Stimulated activated effector memory CD8-positive, alpha-beta T cell treated with anti-CD3 and anti-CD28 coated beads, Interleukin-12 subunit alpha, Interleukin-12 subunit beta, amount 100 ng/mL, for 72 hours (primary cell): ENCODE data around the gene HYAL3.

Experiments used
- ATAC-seq: fragments of 150-1000 bp; cut with Tn5 transposase; 2 replicates; pipeline ENCODE4 v1.10.0; 2021
- DNase-seq, 2 donors: peaks; one replicate each; pipeline ENCODE4 v3.0.0; 2021 to 2022; ENCODE audit warnings: low spot score in 2 of 2
- H3K27ac Mint-ChIP-seq: one replicate; pipeline ENCODE4 v1.8.0; 2022; ENCODE audit warnings: mild to moderate bottlenecking, mixed read lengths
- H3K36me3 Mint-ChIP-seq: one replicate; pipeline ENCODE4 v1.8.0; 2022; ENCODE audit warnings: mild to moderate bottlenecking, mixed read lengths
- H3K4me1 Mint-ChIP-seq: one replicate; pipeline ENCODE4 v1.8.0; 2022; ENCODE audit warnings: mixed read lengths
- H3K4me3 Mint-ChIP-seq: one replicate; pipeline ENCODE4 v1.8.0; 2022; ENCODE audit warnings: mild to moderate bottlenecking, mixed read lengths
- H3K9me3 Mint-ChIP-seq: one replicate; pipeline ENCODE4 v1.8.0; 2022; ENCODE audit warnings: mixed read lengths

Gene HYAL3

GRCh38 chr3:50298836-50299637, at the start of gene HYAL3, which contains the start of gene NAA80:
Gene HYAL3 (minus strand): TSS chr3:50299405. CDS start chr3:50295602, 3,803 bp downstream.
Gene NAA80 (minus strand): TSS chr3:50299405. CDS start chr3:50297463, 1,942 bp downstream.
- H3K36me3 Mint-ChIP-seq = peaks cover 7% of the 10 kb centered on the region
- H3K4me1 Mint-ChIP-seq = peaks cover 39% of the 10 kb centered on the region
- DNase-seq (peak; percentile 95 to 99), ATAC-seq (peak; percentile 90)
- no peaks in the 10 kb centered on the region for H3K9me3 Mint-ChIP-seq
- H3K4me3 Mint-ChIP-seq = peak within 1 kb of the TSS; percentile 98
- peak within 1 kb of the TSS; percentile 97 for H3K27ac Mint-ChIP-seq

- no peak overlapping the region for H3K4me3 Mint-ChIP-seq
- ATAC-seq = peak; percentile 5
- no peak overlapping the region for H3K27ac Mint-ChIP-seq
- peaks cover 81% of the 10 kb centered on the region for H3K4me1 Mint-ChIP-seq
- no peaks in the 10 kb centered on the region for H3K9me3 Mint-ChIP-seq
- peak; percentile 51 to 80 for DNase-seq
- peaks cover 59% of the 10 kb centered on the region for H3K36me3 Mint-ChIP-seq
These were observed 48.1 kb upstream of the HYAL3 start for GRCh38 chr3:50347187-50347813.

- H3K4me3 Mint-ChIP-seq = peak within 1 kb of the TSS; percentile 68
- H3K4me1 Mint-ChIP-seq = peaks cover 76% of the 10 kb centered on the region
- H3K36me3 Mint-ChIP-seq = peaks cover 48% of the 10 kb centered on the region
- no peaks in the 10 kb centered on the region for H3K9me3 Mint-ChIP-seq
- peak; percentile 64 to 84 for DNase-seq
- no peak within 1 kb of the TSS for H3K27ac Mint-ChIP-seq
- peak; percentile 8 for ATAC-seq
These were observed 46.5 kb upstream of the HYAL3 start, which contains the start of gene ZMYND10 for GRCh38 chr3:50345586-50346234. Gene ZMYND10 (minus strand): TSS chr3:50345732. CDS start chr3:50345579, 153 bp downstream.

GRCh38 chr3:50345008-50345407, 45.8 kb upstream of the HYAL3 start:
- H3K4me1 Mint-ChIP-seq = peaks cover 70% of the 10 kb centered on the region
- peak in 1 of 2 donors; percentile 58 for DNase-seq
- H3K27ac Mint-ChIP-seq = no peak overlapping the region
- ATAC-seq = no peak
- H3K4me3 Mint-ChIP-seq = peak overlapping the region; percentile 68
- H3K9me3 Mint-ChIP-seq = no peaks in the 10 kb centered on the region
- H3K36me3 Mint-ChIP-seq = peaks cover 42% of the 10 kb centered on the region

GRCh38 chr3:50342813-50343633, 43.8 kb upstream of the HYAL3 start:
- Mint-ChIP-seq H3K27ac (peak overlapping the region; percentile 52), H3K4me3 (no peak overlapping the region), H3K4me1 (peaks cover 67% of the 10 kb centered on the region), H3K9me3 (no peaks in the 10 kb centered on the region), H3K36me3 (peaks cover 42% of the 10 kb centered on the region)
- ATAC-seq (no peak), DNase-seq (no peak)

GRCh38 chr3:50341996-50342650, 42.9 kb upstream of the HYAL3 start:
- H3K4me3 Mint-ChIP-seq = peak overlapping the region; percentile 93
- no peak for DNase-seq
- H3K27ac Mint-ChIP-seq = peak overlapping the region; percentile 50
- no peak for ATAC-seq
- H3K9me3 Mint-ChIP-seq = no peaks in the 10 kb centered on the region
- peaks cover 42% of the 10 kb centered on the region for H3K36me3 Mint-ChIP-seq
- peaks cover 63% of the 10 kb centered on the region for H3K4me1 Mint-ChIP-seq

GRCh38 chr3:50341537-50341936, 42.3 kb upstream of the HYAL3 start:
- ATAC-seq = no peak
- peaks cover 62% of the 10 kb centered on the region for H3K4me1 Mint-ChIP-seq
- peaks cover 42% of the 10 kb centered on the region for H3K36me3 Mint-ChIP-seq
- peak overlapping the region; percentile 93 for H3K4me3 Mint-ChIP-seq
- no peak for DNase-seq
- H3K27ac Mint-ChIP-seq = peak overlapping the region; percentile 96
- no peaks in the 10 kb centered on the region for H3K9me3 Mint-ChIP-seq

- DNase-seq (peak; percentile 63 to 92), ATAC-seq (peak; percentile 52)
- no peaks in the 10 kb centered on the region for H3K9me3 Mint-ChIP-seq
- peak within 1 kb of the TSS; percentile 96 for H3K27ac Mint-ChIP-seq
- H3K4me3 Mint-ChIP-seq = peak within 1 kb of the TSS; percentile 93
- H3K4me1 Mint-ChIP-seq = peaks cover 62% of the 10 kb centered on the region
- H3K36me3 Mint-ChIP-seq = peaks cover 48% of the 10 kb centered on the region
These were observed 41.5 kb upstream of the HYAL3 start, which contains the start of gene RASSF1 for GRCh38 chr3:50340448-50341329. Gene RASSF1 (minus strand): TSS chr3:50340836. CDS start chr3:50340805, 31 bp downstream.

- H3K36me3 Mint-ChIP-seq = peaks cover 54% of the 10 kb centered on the region
- DNase-seq (no peak), ATAC-seq (no peak)
- peak overlapping the region; percentile 96 for H3K27ac Mint-ChIP-seq
- peak overlapping the region; percentile 93 for H3K4me3 Mint-ChIP-seq
- H3K9me3 Mint-ChIP-seq = no peaks in the 10 kb centered on the region
- peaks cover 64% of the 10 kb centered on the region for H3K4me1 Mint-ChIP-seq
These were observed 40.9 kb upstream of the HYAL3 start for GRCh38 chr3:50340147-50340447.

- peaks cover 59% of the 10 kb centered on the region for H3K36me3 Mint-ChIP-seq
- DNase-seq (peak in 1 of 2 donors; percentile 60), ATAC-seq (no peak)
- no peaks in the 10 kb centered on the region for H3K9me3 Mint-ChIP-seq
- H3K4me3 Mint-ChIP-seq = peak overlapping the region; percentile 93
- H3K4me1 Mint-ChIP-seq = peaks cover 67% of the 10 kb centered on the region
- peak overlapping the region; percentile 96 for H3K27ac Mint-ChIP-seq
These were observed 40.4 kb upstream of the HYAL3 start for GRCh38 chr3:50339485-50340146.

- no peaks in the 10 kb centered on the region for H3K9me3 Mint-ChIP-seq
- H3K36me3 Mint-ChIP-seq = peaks cover 65% of the 10 kb centered on the region
- peaks cover 72% of the 10 kb centered on the region for H3K4me1 Mint-ChIP-seq
- H3K27ac Mint-ChIP-seq = peak overlapping the region; percentile 96
- H3K4me3 Mint-ChIP-seq = peak overlapping the region; percentile 93
- DNase-seq = no peak
- ATAC-seq = no peak
These were observed 39.8 kb upstream of the HYAL3 start for GRCh38 chr3:50338965-50339364.

- DNase-seq = peak; percentile 85 to 98
- Mint-ChIP-seq H3K27ac (peak overlapping the region; percentile 96), H3K4me3 (peak overlapping the region; percentile 93), H3K36me3 (peaks cover 82% of the 10 kb centered on the region), H3K4me1 (peaks cover 62% of the 10 kb centered on the region), H3K9me3 (no peaks in the 10 kb centered on the region)
- peak; percentile 82 for ATAC-seq
These were observed 38.1 kb upstream of the HYAL3 start for GRCh38 chr3:50337175-50337861.
